Measurements from ENCODE around the gene MRPL30.
"Not testable (repeated sequence)": the region's sequence is repeated elsewhere in the genome, so short reads cannot be mapped to it uniquely, and the experiment has no call there.

Gene MRPL30

DNA sequence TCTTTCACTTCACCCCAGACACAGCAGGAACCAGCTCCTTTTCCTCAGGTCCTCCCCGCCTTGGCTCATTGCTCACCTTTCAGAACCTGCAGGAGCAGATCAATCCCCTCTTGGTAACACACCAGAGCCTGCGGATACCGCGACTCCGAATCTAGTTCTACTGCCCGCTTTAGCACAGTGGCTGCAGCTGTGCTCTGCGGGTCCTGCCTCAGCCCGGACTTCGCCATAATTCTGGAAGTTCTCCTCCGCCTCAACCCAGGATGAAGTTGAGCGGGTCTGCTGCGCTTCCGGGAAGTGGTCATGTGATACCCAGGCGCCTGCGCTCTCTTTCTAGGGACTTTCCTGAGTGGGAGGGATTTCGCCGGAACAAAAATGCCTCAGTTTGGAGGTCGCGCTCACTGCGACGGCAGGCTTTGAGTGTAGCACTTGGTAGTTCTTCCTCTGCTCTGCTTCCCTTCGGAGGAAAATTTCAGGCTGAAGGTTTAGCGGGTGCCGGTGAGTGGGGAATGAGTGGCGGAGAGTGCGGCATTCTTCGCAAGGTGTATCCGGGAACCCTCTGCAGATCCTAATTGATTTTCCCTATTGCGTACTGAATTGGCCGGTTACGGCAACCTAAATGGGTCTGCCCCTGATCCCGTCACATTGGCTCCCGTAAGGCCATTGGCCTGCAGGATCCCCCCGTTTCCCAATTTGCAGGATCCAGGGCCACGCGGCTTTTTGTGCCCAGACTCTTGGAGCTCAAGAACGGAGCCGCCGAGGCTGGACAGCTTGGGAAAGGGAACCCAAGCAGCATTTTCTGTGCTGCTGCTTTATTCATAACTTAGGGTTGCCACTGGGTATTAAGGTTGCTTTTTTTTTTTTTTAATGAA, at the start of gene MRPL30, which contains the start of gene MITD1:
MRPL30 (plus strand) TSS at position 430 of the 869 bp plus-strand sequence. CDS start 5,020 bp downstream, outside the sequence.
MITD1 (minus strand) TSS at position 304 of the 869 bp plus-strand sequence; CDS start at position 227, 77 bp downstream.
- H3K4me3 ChIP-seq (ENCODE audit: low read depth, low read length) = peak within 1 kb of the TSS; percentile 95
- peak; percentile 72 for TF ChIP-seq POLR2A (IDR thresholded peaks at IDR 0.05; ENCODE audit: extremely low read depth, insufficient read length)
- TF ChIP-seq MYC (IDR thresholded peaks at IDR 0.05; ENCODE audit: low read depth, low read length) = peak; percentile 63
- TF ChIP-seq MAX (IDR thresholded peaks at IDR 0.05; ENCODE audit: low read depth, low read length) = peak; percentile 73
- TF ChIP-seq, protein P1, sequence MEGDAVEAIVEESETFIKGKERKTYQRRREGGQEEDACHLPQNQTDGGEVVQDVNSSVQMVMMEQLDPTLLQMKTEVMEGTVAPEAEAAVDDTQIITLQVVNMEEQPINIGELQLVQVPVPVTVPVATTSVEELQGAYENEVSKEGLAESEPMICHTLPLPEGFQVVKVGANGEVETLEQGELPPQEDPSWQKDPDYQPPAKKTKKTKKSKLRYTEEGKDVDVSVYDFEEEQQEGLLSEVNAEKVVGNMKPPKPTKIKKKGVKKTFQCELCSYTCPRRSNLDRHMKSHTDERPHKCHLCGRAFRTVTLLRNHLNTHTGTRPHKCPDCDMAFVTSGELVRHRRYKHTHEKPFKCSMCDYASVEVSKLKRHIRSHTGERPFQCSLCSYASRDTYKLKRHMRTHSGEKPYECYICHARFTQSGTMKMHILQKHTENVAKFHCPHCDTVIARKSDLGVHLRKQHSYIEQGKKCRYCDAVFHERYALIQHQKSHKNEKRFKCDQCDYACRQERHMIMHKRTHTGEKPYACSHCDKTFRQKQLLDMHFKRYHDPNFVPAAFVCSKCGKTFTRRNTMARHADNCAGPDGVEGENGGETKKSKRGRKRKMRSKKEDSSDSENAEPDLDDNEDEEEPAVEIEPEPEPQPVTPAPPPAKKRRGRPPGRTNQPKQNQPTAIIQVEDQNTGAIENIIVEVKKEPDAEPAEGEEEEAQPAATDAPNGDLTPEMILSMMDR (IDR thresholded peaks at IDR 0.05; ENCODE audit: low read depth, low read length) = no peak
- DNase-seq (ENCODE audit: low read depth) = peak; percentile 97

DNA sequence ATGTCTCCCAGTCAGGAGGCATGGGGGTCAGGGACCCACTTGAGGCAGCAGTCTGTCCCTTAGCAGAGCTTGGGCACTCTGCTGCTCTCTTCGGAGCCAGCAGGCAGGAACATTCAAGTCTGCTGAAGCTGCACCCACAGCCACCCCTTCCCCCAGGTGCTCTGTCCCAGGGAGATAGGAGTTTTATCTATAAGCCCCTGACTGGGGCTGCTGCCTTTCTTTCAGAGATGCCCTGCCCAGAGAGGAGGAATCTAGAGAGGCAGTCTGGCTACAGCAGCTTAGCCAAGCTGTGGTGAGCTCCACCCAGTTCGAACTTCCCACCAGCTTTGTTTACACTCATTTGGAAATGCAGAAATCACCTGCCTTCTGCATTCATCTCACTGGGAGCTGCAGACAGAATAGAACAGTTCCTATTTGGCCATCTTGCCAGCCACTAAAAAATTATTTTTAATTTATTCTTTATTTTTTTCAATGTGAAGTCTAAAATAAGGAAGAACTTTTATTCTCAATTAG, 45.9 kb upstream of the MRPL30 start:
- not testable (repeated sequence) for DNase-seq (ENCODE audit: low read depth)

DNA sequence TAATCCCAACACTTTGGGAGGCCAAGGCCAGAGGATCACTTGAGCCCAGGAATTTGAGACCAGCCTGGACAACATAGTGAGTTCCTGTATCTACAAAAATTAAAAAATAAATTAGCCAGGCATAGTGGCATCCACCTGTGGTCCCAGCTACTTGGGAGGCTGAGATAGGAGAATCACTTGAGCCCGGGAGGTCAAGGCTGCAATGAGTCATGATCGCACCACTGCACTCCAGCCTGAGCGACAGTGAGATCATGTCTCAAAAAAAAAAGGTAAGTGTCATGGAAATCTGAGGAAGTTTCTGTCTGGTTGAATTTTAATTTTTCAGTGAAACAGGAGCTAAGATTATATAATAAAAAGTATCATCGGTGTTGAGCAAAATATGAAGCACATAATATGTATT, 42.0 kb upstream of the MRPL30 start:
- H3K4me3 ChIP-seq (ENCODE audit: low read depth, low read length) = no peak overlapping the region
- DNase-seq (ENCODE audit: low read depth) = no peak
- TF ChIP-seq, protein P1 (IDR thresholded peaks at IDR 0.05; ENCODE audit: low read depth, low read length) = no peak

More for the DNA sequence above, 45.9 kb upstream of the MRPL30 start:
- not testable (repeated sequence) for H3K4me3 ChIP-seq (ENCODE audit: low read depth, low read length)

- H3K4me3 ChIP-seq (ENCODE audit: low read depth, low read length) = peak overlapping the region; percentile 80
- DNase-seq (ENCODE audit: low read depth) = no peak
- TF ChIP-seq POLR2A (IDR thresholded peaks at IDR 0.05; ENCODE audit: extremely low read depth, insufficient read length) (no peak), MAX (IDR thresholded peaks at IDR 0.05; ENCODE audit: low read depth, low read length) (no peak), MYC (IDR thresholded peaks at IDR 0.05; ENCODE audit: low read depth, low read length) (no peak)
- TF ChIP-seq, protein P1 (IDR thresholded peaks at IDR 0.05; ENCODE audit: low read depth, low read length) = no peak
These were observed 40.7 kb upstream of the MRPL30 start for GRCh38 chr2:99140056-99140859.

DNA sequence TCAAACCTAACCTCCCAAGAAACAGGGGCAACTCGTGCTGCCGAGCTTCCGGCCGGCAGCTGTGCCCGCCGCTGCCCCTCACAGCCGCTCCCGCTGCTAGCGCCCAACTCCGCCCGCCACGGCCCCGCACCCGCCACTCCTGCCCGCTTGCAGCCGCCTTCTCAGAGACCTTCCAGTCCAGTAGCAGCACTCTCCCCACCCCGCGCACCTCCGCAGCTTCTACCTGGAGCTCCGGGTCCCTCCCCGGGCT, 40.2 kb upstream of the MRPL30 start:
- no peak for TF ChIP-seq MYC (IDR thresholded peaks at IDR 0.05; ENCODE audit: low read depth, low read length)
- TF ChIP-seq MAX (IDR thresholded peaks at IDR 0.05; ENCODE audit: low read depth, low read length) = peak; percentile 22; the same call in 1 of the 2 replicates
- TF ChIP-seq, protein P1 (IDR thresholded peaks at IDR 0.05; ENCODE audit: low read depth, low read length) = no peak
- no peak for DNase-seq (ENCODE audit: low read depth)
- H3K4me3 ChIP-seq (ENCODE audit: low read depth, low read length) = peak overlapping the region; percentile 80

All from NB4 (cell line).